Tibial nerve (tissue), 3 donors: ENCODE data around the gene TGOLN2.

ENCODE experiments used
- POLR2A ChIP-seq, 2 donors: fragments of 450-650 bp; IDR thresholded peaks; one replicate each; pipeline ENCODE4 v1.6.1; 2017; ENCODE audit warnings: antibody characterized with exemption in 2 of 2, mild to moderate bottlenecking in 2 of 2, moderate library complexity in 2 of 2
- TF ChIP-seq, protein P1 (sequence below), 5 experiments: fragments of 200-600 bp in 3 of 5; fragments of 450-650 bp in 2 of 5; sonication (generic) in 3 of 5; IDR thresholded peaks; one replicate each; pipeline ENCODE4 v1.5.1; 2016 to 2019; ENCODE audit warnings: antibody characterized with exemption in 5 of 5, mild to moderate bottlenecking in 3 of 5, moderate library complexity in 2 of 5

DNA sequence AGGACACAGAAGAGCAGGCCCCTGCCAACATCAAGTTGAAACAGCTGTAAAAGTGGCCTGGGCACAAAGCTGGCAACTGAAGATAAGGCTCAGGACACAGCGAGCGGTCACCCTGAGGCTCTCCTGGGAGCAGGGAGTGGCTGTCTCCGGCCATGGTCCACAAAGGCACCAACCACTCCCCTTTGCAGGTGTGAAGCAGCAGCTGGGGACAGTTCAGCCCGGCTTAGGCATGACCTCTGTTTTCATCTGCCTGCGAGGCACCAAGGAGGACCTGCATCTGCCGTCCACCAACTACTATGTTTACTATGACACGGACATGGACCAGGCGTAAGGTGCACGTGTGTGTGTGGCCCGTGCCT is 12.9 kb downstream of the TGOLN2 start:
- TF ChIP-seq POLR2A (IDR thresholded peaks at IDR 0.05) = no peak
- TF ChIP-seq, protein P1, sequence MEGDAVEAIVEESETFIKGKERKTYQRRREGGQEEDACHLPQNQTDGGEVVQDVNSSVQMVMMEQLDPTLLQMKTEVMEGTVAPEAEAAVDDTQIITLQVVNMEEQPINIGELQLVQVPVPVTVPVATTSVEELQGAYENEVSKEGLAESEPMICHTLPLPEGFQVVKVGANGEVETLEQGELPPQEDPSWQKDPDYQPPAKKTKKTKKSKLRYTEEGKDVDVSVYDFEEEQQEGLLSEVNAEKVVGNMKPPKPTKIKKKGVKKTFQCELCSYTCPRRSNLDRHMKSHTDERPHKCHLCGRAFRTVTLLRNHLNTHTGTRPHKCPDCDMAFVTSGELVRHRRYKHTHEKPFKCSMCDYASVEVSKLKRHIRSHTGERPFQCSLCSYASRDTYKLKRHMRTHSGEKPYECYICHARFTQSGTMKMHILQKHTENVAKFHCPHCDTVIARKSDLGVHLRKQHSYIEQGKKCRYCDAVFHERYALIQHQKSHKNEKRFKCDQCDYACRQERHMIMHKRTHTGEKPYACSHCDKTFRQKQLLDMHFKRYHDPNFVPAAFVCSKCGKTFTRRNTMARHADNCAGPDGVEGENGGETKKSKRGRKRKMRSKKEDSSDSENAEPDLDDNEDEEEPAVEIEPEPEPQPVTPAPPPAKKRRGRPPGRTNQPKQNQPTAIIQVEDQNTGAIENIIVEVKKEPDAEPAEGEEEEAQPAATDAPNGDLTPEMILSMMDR (IDR thresholded peaks at IDR 0.05) = no peak
